Esophagus muscularis mucosa (tissue), 4 donors: ENCODE measurements around the gene UGT3A1.

ENCODE experiments used
- CTCF ChIP-seq, 3 experiments: fragments of 200-600 bp in 2 of 3; fragments of 450-650 bp in 1 of 3; sonication (generic) in 2 of 3; IDR thresholded peaks; one replicate each; pipeline ENCODE4 v1.5.1; 2017 to 2019; ENCODE audit warnings: antibody characterized with exemption in 3 of 3, mild to moderate bottlenecking in 2 of 3, moderate library complexity in 1 of 3
- EP300 ChIP-seq: sonication (generic); formaldehyde crosslinking; IDR thresholded peaks from one replicate; pipeline ENCODE4 v1.6.1; 2017; ENCODE audit warnings: antibody characterized with exemption
- POLR2A ChIP-seq: fragments of 450-650 bp; IDR thresholded peaks from one replicate; pipeline ENCODE4 v1.6.1; 2017; ENCODE audit warnings: antibody characterized with exemption, moderate library complexity, mild to moderate bottlenecking, low read depth

- TF ChIP-seq POLR2A (no peak), EP300 (no peak), CTCF (IDR thresholded peaks at IDR 0.05) (no peak)
Measured at GRCh38 chr5:35988529-35988928, 2.7 kb downstream of the UGT3A1 start.
